HepG2 (cell line): ENCODE measurements around the gene LRRC55.

Experiments used
- EHMT2 ChIP-seq: fragments of 200-600 bp; sonication (generic); IDR thresholded peaks from 2 replicates; pipeline ENCODE4 v1.7.0; 2017; ENCODE audit warnings: antibody characterized with exemption, low read depth, low read length, borderline replicate concordance
- TRIM24 ChIP-seq: sonication (generic); formaldehyde crosslinking; IDR thresholded peaks from 2 replicates; pipeline ENCODE4 v1.8.0; 2022; ENCODE audit warnings: mild to moderate bottlenecking, missing genetic modification reagents
- TF ChIP-seq, protein P1 (sequence below), 2 experiments: fragments of 450-650 bp in 1 of 2; sonication (generic) in 1 of 2; formaldehyde crosslinking; IDR thresholded peaks; 2 replicates each; pipeline versions ENCODE4 v1.5.0 to v1.8.0; 2020 to 2022; ENCODE audit warnings: mild to moderate bottlenecking in 1 of 2, missing genetic modification reagents in 1 of 2

DNA sequence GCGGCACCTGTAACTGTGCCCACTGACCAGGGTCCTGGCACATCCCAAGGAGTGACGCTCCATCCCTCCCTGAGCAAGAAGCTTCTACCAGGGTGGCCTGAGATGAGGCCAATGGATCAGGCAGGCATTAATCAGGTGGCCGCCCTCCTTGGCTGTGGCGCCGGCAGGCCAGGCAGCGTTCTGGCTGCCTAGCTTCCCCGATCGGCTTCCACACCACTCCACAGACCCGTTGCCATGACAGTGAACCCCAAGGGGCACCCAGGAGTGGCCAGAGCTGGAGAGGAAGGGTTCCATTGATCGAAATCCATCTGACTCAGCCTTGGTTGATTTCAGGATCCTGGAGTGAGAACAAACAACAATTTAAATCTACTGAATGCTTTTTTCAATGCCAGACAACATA is 20.5 kb downstream of the LRRC55 start:
- TF ChIP-seq, protein P1, sequence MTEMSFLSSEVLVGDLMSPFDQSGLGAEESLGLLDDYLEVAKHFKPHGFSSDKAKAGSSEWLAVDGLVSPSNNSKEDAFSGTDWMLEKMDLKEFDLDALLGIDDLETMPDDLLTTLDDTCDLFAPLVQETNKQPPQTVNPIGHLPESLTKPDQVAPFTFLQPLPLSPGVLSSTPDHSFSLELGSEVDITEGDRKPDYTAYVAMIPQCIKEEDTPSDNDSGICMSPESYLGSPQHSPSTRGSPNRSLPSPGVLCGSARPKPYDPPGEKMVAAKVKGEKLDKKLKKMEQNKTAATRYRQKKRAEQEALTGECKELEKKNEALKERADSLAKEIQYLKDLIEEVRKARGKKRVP (CRISPR knock-in tag; IDR thresholded peaks at IDR 0.05) = no peak
- TF ChIP-seq EHMT2 (no peak), TRIM24 (CRISPR knock-in tag) (no peak)
